ENCODE data around the gene SLC39A6.
"Not testable (repeated sequence)": the region's sequence is repeated elsewhere in the genome, so short reads cannot be mapped to it uniquely, and the experiment has no call there.

Gene SLC39A6, protein sequence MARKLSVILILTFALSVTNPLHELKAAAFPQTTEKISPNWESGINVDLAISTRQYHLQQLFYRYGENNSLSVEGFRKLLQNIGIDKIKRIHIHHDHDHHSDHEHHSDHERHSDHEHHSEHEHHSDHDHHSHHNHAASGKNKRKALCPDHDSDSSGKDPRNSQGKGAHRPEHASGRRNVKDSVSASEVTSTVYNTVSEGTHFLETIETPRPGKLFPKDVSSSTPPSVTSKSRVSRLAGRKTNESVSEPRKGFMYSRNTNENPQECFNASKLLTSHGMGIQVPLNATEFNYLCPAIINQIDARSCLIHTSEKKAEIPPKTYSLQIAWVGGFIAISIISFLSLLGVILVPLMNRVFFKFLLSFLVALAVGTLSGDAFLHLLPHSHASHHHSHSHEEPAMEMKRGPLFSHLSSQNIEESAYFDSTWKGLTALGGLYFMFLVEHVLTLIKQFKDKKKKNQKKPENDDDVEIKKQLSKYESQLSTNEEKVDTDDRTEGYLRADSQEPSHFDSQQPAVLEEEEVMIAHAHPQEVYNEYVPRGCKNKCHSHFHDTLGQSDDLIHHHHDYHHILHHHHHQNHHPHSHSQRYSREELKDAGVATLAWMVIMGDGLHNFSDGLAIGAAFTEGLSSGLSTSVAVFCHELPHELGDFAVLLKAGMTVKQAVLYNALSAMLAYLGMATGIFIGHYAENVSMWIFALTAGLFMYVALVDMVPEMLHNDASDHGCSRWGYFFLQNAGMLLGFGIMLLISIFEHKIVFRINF

DNA sequence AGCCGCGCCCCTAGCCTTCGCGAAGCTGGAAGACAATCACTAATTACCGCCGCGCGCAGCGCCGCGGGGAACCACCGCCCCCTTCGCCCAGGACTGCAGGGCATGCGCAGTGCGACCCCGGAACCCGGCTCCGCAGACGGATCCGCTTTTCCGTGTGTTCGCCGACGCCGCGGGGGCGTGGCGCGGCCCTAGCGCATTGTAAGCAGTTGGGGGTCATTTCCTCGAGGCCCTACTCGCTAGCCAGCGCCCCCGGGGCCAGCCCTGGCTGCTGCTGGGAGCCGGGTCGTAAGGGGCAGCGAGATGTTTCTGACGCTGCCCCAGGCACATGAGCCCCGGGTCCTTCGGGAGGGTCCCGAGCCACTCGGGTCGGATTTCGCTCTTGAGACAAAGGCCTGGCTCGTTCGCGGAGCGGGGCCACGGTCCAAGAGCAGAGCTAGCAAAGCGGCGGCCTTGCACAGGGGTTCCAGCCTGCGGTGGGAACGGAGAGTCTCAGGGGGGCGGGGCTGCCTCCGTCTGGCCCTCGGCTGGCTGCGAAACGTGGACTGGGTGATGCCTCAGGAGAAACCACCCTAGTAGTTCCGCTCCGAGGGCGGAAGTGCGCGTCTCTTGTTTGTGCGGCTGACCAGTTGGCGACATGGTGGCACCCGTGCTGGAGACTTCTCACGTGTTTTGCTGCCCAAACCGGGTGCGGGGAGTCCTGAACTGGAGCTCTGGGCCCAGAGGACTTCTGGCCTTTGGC lies at the start of gene SLC39A6, which contains the start of gene ELP2:
TSS of gene SLC39A6 (minus strand) at position 41 of the 739 bp plus-strand sequence. CDS start 2,333 bp downstream, outside the sequence.
TSS of gene ELP2 (plus strand) at position 600 of the 739 bp plus-strand sequence. CDS start at position 635, 35 bp downstream.
- DNase-seq: peak; percentile 98

GRCh38 chr18:36177913-36178312 lies 48.8 kb upstream of the SLC39A6 start:
- no peak for DNase-seq

DNA sequence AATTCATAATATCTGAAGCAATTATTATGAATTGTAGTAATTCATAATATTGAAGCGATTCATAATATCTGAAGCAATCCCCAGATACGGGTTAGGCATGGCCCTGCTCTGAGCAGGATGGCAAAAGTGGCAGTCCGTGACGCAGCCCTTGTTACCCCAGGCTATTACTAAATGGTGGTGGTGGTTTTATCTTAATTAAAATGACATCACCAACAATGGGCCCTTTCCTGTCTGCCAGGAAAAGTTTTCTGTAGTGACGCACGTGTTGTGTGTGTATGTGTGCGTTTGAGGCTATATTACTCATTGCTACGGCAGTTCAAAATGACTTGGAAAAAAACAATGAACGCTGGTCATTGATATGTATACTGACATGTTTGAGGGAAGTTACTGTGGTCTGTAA lies 47.6 kb upstream of the SLC39A6 start:
- no peak for DNase-seq

DNA sequence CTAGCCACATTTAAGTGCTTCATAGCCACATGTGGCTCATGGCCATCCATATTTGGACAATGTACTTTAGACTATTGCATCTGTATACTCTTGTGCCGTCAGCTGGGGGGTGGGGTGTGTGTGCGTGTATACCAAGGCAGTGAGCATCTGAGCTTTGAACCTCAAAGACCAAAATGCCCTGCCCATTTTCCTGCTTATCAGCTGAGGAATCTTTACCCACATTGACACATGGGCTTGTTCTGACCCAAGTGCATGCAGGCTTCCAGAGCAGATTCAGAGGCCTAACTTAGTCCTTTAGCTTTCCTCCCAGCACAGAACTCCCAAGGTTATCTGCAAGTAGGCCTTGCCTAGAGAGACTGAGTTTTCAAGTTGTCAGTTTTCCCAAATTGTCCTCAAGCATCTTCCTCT lies 47.0 kb upstream of the SLC39A6 start:
- DNase-seq: no peak

DNA sequence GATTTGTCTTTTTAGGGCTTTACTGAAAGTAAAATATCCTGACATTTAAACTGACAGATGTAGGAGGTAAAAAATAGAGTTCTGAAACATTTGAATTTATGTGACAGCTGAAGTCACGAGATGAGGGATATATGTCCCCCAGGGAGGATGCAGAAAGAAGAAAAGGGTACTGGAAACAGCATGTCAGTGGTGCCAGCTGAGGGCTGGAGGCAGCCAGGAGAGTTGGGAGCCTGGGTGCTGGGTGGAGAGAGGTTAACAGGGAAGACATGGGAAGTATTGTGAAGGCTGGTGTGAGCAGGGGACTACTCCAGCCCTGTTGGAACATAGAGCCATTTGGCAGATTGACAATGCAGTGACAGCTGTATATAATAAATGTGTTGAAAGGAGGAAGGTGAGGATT lies 46.3 kb upstream of the SLC39A6 start:
- no peak for DNase-seq

DNA sequence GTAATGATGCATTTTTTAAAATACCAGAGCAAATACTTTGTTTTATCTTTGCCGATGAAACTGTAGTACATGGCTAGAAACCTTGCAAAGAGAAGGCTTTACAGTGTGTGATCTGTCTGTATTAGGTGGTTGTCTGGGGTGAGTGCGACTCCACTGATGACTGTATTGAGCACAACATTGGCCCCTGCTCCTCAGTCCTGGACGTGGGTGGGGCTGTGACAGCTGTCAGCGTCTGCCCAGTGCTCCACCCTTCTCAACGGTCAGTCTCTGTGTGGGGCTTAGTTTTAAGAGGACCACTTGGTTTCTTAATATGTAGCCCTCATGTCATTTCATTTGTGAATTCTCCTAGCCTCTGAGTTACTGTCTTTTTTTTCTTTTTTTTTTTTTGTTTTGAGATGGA lies 40.8 kb upstream of the SLC39A6 start:
- no peak for DNase-seq

- DNase-seq: not testable (repeated sequence)
Observed at GRCh38 chr18:36168296-36168695, 39.2 kb upstream of the SLC39A6 start.

- DNase-seq: no peak
Observed at GRCh38 chr18:36167692-36168218, 38.6 kb upstream of the SLC39A6 start.

GRCh38 chr18:36162981-36163380 lies 33.8 kb upstream of the SLC39A6 start:
- DNase-seq: no peak

DNA sequence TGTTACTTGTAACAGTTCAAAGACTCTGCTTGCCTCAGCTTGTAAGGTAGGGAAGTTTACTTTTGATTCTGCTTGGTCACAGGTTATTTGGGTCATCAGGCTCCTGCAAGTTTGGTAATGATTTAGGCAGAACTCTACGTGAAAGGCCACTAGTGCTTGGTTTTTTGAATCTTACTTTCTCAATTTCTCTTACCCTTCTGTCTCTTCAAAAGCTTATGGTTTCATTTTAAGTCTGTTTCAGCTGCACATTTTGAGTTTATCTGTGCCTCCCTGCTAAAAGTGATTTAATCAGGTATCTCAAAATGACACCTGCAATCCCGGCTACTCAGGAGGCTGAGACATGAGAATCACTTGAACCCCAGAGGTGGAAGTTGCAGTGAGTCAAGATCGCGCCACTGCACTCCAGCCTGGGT lies 31.8 kb upstream of the SLC39A6 start:
- DNase-seq: no peak

DNA sequence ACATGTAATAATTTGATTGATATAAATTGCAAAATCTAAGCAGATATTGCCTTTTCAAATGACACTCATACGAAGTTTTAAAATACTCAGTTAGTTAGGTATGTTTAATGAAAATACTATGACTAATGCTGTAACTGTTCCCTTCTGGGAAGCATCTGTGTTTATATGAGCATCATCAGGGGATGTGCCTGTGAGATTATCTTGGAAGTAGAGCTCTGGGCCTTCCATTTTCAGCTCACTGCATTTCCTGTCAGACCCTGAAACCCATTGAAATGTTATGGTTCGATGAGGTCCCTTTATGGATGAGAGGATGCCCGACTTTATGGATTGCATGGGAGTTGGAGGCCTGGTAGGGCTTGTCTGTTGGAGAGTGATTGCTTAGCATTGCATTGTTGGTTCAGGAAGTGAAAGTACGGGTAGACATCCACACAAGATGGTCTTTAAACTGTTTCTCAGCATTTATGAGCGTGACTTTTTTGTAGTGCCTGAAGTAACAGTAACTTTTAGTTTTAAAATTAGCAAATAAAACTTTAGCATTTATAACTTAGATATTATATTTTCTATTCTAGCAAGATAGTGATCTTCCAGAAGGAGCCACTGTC lies 29.2 kb upstream of the SLC39A6 start:
- no peak for DNase-seq

GRCh38 chr18:36157441-36157840 lies 28.3 kb upstream of the SLC39A6 start:
- no peak for DNase-seq

GRCh38 chr18:36155851-36156757 lies 27.0 kb upstream of the SLC39A6 start:
- no peak for DNase-seq

DNA sequence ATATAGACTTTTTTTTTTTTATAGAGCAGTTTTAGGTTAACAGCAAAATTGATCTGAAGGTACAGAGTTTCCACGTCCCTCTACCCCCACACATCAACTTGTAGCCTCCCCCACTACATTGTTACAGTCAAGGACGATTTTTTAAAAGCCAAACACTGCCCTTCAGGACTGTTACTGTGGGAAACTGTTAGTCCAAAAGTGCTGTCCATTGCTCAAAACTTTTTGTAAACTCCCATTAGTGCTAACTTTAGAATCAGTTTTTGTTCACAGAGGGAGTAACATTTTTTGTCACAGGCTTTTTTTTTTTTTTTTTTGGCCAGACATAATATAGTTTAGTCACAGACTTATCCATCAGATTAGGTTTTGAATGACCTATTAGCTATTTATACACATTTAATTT lies 24.6 kb upstream of the SLC39A6 start:
- DNase-seq: no peak

DNA sequence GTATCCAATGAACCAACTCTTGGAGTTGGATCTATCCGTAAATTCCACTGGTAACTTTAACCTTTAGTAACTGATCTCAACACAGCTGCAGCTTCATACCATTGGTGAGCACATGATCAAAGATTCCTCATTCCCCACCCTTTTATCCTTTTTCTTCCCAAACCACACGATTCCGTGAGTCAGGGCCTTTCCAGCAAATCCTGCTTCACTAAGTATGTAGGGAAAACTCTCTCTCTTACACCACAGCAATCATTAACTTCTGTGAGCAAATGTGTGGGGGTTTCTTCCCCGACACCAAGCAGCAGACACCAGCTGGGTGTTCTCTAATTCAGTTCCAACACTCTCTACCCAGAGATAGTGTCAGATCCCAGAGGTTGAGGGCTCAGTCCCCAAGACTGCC lies 24.1 kb upstream of the SLC39A6 start:
- no peak for DNase-seq

DNA sequence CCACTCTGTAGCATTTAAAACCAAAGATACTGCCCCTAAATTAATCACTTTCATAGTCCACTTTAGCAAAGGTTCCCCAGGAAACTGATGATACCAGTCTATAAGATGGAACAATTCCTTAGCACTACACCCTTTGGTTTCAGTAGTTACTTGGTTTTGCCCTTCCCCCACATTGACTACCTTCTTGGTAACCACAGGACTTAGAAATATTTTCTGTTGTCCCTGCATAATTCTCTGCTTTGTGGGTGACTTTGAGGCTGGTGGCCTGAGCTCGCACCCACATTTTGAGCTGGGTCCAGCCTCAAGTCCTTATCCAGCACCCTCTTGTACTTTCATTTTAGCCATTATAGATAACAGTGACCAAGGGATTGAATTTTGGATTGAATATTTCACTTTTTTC lies 23.6 kb upstream of the SLC39A6 start:
- DNase-seq: no peak

DNA sequence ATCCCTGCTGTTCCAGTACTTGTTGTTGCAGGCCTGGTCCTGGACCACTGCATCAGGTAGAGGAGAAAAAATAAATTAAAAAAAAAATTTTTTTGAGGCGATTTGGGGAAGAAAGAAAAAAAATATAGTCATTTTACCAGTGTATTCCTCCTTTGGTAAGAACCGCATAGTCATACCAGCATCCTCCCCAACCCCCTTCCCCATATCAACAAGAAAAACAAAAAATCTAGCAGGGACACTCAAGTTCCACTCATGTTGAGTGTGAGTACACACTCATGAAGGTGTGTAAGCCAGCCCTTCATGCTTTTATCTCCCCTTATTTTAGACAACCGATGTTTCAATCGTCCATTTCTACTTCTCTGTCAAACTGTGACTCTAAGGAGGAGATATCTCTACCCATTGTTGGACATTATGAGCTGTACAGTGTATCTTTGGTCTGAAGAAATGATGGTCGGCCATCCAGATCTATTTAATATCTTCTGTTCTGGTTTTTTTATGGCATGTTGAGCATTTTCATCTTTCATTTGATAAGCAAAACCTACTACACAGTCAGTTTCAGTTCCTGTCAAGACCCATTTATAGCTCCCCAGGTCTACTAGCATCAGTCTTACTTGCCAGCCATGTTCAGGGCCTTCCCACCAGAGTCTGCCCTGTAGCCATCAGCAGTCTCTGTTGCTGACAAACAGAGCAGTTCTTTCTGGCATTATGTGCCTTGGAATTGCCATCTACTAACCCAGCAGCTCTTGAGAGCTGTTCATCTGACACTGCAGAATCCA lies 20.6 kb upstream of the SLC39A6 start:
- no peak for DNase-seq

- DNase-seq: no peak
Observed at GRCh38 chr18:36143391-36143790, 14.3 kb upstream of the SLC39A6 start.

DNA sequence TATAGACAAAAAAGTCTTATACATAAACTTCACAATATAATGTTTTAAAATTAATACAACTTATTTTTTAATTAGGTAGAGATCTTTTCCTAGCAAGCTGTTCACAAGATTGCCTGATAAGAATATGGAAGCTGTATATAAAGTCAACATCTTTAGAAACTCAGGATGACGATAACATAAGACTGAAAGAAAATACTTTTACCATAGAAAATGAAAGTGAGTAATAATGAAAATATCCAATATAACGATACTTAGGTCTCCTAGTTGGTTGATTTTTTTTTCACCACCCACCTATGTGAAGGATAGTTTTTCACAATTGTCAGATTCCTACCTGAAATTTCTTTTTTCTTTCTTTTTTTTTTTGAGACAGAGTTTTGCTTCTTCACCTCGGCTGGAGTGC lies 13.6 kb upstream of the SLC39A6 start:
- DNase-seq: no peak

DNA sequence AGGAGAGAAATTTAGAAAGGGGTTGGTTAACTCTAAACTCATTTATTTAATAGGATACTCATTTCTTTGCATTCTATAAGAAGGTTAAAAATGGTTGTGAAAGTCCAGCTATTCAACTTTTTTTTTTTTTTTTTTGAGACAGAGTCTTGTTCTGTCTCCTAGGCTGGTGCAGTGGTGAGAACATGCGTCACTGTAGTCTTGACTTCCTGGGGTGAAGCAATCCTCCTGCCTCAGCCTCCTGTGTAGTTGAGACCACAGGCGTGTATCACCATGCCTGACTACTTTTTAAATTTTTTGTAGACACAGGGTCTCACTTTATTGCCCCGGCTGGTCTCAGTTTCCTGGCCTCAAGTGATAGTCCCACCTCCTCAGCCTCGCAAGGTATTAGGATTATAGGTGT lies 12.4 kb upstream of the SLC39A6 start:
- DNase-seq: peak; percentile 8

GRCh38 chr18:36139245-36139644 lies 10.1 kb upstream of the SLC39A6 start:
- DNase-seq: no peak
